ENCODE data around the gene FOS.
A peak's percentile ranks its signal among the peaks of the same experiment; 100 is the strongest.

The FOS gene

DNA sequence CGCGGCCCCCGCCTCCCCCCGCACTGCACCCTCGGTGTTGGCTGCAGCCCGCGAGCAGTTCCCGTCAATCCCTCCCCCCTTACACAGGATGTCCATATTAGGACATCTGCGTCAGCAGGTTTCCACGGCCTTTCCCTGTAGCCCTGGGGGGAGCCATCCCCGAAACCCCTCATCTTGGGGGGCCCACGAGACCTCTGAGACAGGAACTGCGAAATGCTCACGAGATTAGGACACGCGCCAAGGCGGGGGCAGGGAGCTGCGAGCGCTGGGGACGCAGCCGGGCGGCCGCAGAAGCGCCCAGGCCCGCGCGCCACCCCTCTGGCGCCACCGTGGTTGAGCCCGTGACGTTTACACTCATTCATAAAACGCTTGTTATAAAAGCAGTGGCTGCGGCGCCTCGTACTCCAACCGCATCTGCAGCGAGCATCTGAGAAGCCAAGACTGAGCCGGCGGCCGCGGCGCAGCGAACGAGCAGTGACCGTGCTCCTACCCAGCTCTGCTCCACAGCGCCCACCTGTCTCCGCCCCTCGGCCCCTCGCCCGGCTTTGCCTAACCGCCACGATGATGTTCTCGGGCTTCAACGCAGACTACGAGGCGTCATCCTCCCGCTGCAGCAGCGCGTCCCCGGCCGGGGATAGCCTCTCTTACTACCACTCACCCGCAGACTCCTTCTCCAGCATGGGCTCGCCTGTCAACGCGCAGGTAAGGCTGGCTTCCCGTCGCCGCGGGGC lies at the start of gene FOS:
Gene FOS, plus strand, starts transcription at position 407 of the 731 bp plus-strand sequence. Its CDS starts 155 bp downstream, at position 562.
- TF ChIP-seq, protein P1, sequence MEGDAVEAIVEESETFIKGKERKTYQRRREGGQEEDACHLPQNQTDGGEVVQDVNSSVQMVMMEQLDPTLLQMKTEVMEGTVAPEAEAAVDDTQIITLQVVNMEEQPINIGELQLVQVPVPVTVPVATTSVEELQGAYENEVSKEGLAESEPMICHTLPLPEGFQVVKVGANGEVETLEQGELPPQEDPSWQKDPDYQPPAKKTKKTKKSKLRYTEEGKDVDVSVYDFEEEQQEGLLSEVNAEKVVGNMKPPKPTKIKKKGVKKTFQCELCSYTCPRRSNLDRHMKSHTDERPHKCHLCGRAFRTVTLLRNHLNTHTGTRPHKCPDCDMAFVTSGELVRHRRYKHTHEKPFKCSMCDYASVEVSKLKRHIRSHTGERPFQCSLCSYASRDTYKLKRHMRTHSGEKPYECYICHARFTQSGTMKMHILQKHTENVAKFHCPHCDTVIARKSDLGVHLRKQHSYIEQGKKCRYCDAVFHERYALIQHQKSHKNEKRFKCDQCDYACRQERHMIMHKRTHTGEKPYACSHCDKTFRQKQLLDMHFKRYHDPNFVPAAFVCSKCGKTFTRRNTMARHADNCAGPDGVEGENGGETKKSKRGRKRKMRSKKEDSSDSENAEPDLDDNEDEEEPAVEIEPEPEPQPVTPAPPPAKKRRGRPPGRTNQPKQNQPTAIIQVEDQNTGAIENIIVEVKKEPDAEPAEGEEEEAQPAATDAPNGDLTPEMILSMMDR (conservative IDR thresholded peaks at IDR 0.05; ENCODE audit: control insufficient read depth, insufficient read depth, low read depth, low read length), result no peak
- DNase-seq (ENCODE audit: low read depth), result peak; percentile 95
- peak within 1 kb of the TSS; percentile 92 for H3K4me3 ChIP-seq (ENCODE audit: control insufficient read depth, low read depth, low read length)

DNA sequence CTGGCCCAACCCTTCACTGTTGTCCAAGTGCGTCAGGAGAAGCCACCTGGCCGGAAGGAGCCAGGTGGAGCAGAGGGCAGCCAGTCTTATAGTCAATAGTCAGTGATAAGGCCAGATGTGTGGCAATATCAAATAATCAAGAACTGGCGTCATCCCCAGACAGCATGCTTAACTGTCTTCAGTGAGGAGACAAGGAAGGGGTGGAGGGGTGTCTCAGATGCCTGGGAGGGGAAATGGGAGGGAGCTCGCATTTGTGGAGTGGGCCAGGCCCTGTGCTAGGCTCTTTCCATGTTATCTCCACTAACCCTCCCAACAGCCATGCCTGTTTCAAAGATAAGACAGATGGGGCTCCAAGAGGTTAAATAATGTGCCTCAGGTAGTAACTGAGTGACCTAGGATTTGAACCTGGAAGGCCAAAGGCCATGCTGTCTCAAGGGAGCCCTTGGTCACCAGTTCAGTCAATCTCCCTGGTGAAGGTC lies 48.9 kb upstream of the FOS start:
- TF ChIP-seq, protein P1 (conservative IDR thresholded peaks at IDR 0.05; ENCODE audit: control insufficient read depth, insufficient read depth, low read depth, low read length), result no peak
- no peak overlapping the region for H3K4me3 ChIP-seq (ENCODE audit: control insufficient read depth, low read depth, low read length)
- DNase-seq (ENCODE audit: low read depth), result no peak

DNA sequence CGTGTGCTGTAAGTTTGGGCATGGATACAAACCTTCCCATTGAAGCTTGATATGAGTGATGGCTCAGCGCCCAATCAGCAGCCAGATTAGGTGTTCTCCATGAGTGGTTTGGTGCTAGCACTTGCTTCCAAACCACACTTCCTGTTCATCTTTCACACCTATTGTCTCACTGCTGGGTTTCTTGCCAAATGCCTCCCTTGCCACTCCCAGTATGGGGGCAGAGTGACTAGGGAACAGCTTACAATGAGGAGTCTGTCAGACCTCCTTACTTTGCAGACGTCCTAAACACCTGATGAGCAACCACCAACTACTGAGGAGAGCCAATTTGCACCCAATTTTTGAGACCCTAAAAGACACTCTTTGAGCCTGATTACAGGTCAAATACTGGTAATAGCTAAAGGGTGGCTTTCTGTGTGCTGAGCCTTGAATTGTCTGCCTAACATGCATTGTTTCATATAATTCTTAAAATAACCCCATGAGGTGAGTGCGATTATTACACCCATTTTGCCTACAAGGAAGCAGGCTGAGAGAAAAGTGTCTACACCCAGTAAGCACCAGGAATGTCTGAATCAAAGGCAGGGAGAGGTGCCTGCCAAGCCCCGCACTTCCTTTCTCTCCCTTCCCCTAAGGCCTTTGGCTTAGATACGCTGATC lies 48.4 kb upstream of the FOS start:
- peak; percentile 25 for DNase-seq (ENCODE audit: low read depth)
- H3K4me3 ChIP-seq (ENCODE audit: control insufficient read depth, low read depth, low read length), result no peak overlapping the region
- TF ChIP-seq, protein P1 (conservative IDR thresholded peaks at IDR 0.05; ENCODE audit: control insufficient read depth, insufficient read depth, low read depth, low read length), result peak; percentile 3

DNA sequence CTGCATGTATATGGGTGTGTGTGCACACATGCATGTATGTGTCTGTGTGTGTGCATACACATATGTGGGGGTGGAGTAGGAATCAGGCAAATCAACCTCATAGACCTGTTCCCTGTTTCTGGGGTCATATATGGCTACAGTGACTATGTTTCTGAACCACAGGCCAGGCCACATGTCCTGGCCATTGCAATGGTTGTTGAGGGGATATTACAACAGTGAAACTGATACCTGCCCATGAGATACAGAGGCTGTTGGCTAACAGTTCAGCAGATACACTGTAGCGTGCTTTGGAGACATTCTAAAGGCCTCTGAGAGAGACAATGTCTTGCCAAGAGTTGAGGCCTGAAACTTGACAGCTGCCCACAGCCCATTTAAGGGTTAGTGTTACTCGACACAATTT lies 47.3 kb upstream of the FOS start:
- TF ChIP-seq, protein P1 (conservative IDR thresholded peaks at IDR 0.05; ENCODE audit: control insufficient read depth, insufficient read depth, low read depth, low read length), result no peak
- no peak for DNase-seq (ENCODE audit: low read depth)
- no peak overlapping the region for H3K4me3 ChIP-seq (ENCODE audit: control insufficient read depth, low read depth, low read length)

DNA sequence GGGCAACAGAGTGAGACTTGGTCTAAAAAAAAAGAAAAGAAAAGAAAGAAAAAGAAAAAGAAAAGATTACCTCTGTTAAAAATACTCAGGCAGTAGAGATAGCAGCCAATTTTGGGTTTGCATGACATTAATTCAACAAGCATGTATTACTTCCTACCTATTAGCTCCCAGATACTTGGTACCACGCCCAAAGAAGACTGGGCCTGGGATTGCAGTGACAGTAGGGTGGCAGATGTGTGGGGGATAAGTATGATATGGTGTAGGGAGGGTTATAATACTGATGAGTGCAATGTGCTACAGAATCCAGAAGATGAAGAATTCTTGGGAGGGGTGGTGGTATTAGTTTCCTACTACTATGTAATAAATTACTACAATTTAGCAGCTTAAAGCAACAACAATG lies 46.4 kb upstream of the FOS start:
- DNase-seq (ENCODE audit: low read depth), result no peak
- no peak overlapping the region for H3K4me3 ChIP-seq (ENCODE audit: control insufficient read depth, low read depth, low read length)
- TF ChIP-seq, protein P1 (conservative IDR thresholded peaks at IDR 0.05; ENCODE audit: control insufficient read depth, insufficient read depth, low read depth, low read length), result no peak

DNA sequence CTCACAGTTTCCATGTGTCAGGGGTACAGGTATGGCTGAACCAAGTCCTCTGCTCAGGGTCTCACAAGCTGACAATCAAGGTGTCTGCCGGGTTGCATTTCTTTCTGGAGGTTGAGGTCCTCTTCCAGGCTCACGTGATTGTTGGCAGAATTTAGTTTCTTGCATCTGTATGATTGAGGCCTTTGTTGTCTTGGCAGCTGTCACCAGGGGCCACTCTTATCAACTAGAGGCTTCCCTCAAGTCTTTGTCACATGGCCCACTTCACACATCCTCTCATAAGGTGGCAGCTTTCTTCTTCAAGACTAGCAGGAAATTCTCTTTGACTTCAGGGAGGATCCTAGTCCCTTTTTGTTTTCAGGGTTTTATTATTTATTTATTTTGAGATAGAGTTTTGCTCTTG lies 46.0 kb upstream of the FOS start:
- no peak overlapping the region for H3K4me3 ChIP-seq (ENCODE audit: control insufficient read depth, low read depth, low read length)
- DNase-seq (ENCODE audit: low read depth), result no peak
- TF ChIP-seq, protein P1 (conservative IDR thresholded peaks at IDR 0.05; ENCODE audit: control insufficient read depth, insufficient read depth, low read depth, low read length), result no peak

Measured in fibroblast of mammary gland (primary cell).